ENCODE measurements around the gene VSTM4.

Gene VSTM4

DNA sequence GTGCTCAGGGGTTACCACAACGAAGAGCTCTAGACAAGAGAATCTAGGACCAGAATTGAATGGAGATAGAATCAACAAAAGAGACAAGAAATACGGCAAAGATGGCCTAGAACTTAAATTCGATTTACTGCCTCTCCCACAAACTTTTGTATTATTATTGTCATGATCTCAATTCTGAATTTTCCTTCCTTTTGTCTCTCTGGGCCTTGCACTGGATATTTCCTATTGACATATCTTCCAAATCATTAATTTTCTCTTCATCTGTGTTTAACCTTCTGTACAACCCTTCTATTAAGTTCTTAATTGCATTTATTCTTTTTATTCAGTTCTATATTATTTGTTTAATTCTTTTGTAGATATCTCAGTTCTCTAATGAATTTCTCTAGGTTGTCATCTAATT, 28.4 kb downstream of the VSTM4 start:
- Mint-ChIP-seq H3K27me3 (peaks cover 4 to 18% of the 10 kb centered on the region in 2 donors), H3K9me3 (peaks cover 13 to 14% of the 10 kb centered on the region in 2 donors), H3K4me3 (no peak overlapping the region), H3K4me1 (no peaks in the 10 kb centered on the region), H3K36me3 (peaks cover 0 to 9% of the 10 kb centered on the region in 2 donors), H3K27ac (no peak overlapping the region)
- no peak for DNase-seq
- ATAC-seq (replicated peaks) = no peak

GRCh38 chr10:49083261-49083660, 32.1 kb downstream of the VSTM4 start:
- Mint-ChIP-seq H3K27me3 (peaks cover 0 to 2% of the 10 kb centered on the region in 2 donors), H3K9me3 (peaks cover 12 to 13% of the 10 kb centered on the region in 2 donors), H3K27ac (no peak overlapping the region), H3K36me3 (peaks cover 0 to 9% of the 10 kb centered on the region in 2 donors), H3K4me1 (peaks cover 2 to 5% of the 10 kb centered on the region in 2 donors), H3K4me3 (no peak overlapping the region)
- no peak for DNase-seq
- ATAC-seq (replicated peaks) = no peak

- DNase-seq = no peak
- Mint-ChIP-seq H3K4me1 (peaks cover 2 to 5% of the 10 kb centered on the region in 2 donors), H3K27me3 (peaks cover 0 to 3% of the 10 kb centered on the region in 2 donors), H3K9me3 (peaks cover 11 to 13% of the 10 kb centered on the region in 2 donors), H3K27ac (no peak overlapping the region), H3K36me3 (peaks cover 0 to 9% of the 10 kb centered on the region in 2 donors), H3K4me3 (no peak overlapping the region)
- ATAC-seq (replicated peaks) = no peak
Measured at GRCh38 chr10:49082766-49083165, 32.6 kb downstream of the VSTM4 start.

DNA sequence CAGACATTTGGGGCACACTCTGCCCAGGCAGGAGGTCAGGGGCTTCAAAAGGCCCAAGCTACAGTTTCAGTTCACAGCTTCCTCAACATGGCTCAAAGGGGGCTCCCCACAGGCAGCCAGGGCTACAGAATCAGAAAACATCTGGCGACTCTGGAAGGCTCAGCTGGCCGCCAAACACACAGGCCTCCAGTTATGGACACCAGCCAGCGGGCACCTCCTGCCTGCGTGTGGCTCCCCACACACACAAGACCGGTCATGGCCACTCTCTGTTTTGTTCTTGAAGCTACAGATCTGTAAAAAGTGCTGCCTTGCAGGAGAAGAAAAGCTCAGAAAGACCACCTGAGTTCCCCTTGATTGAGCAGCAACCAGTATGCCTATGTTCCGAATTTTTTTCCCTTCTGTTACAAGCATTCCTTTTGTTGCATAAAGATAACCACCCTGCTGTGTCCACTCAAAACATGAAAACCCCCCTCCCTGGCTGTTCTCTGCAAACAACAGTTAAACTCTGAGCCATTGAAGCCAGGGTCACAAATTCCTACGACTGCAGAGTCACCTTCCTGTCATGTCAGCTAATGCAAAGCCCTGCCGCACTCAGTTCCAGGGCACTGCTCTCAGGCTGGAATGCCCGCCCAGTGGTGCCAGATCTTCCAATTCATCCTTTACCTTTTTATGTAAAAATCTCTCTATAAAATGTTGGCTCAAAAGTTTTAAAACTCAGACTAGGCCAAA, 33.6 kb downstream of the VSTM4 start:
- peaks cover 3 to 4% of the 10 kb centered on the region in 2 donors for H3K9me3 Mint-ChIP-seq
- peaks cover 7 to 13% of the 10 kb centered on the region in 2 donors for H3K4me1 Mint-ChIP-seq
- no peak overlapping the region for H3K4me3 Mint-ChIP-seq
- H3K27me3 Mint-ChIP-seq = peaks cover 8 to 10% of the 10 kb centered on the region in 2 donors
- no peak overlapping the region for H3K27ac Mint-ChIP-seq
- DNase-seq (no peak), ATAC-seq (replicated peaks) (no peak)
- H3K36me3 Mint-ChIP-seq = peaks cover 0 to 3% of the 10 kb centered on the region in 2 donors

GRCh38 chr10:49080965-49081364, 34.4 kb downstream of the VSTM4 start:
- Mint-ChIP-seq H3K9me3 (no peaks in the 10 kb centered on the region), H3K27ac (no peak overlapping the region), H3K27me3 (peaks cover 15 to 17% of the 10 kb centered on the region in 2 donors), H3K4me3 (no peak overlapping the region), H3K4me1 (peaks cover 12 to 20% of the 10 kb centered on the region in 2 donors), H3K36me3 (no peaks in the 10 kb centered on the region)
- no peak for DNase-seq
- no peak for ATAC-seq (replicated peaks)

- H3K4me1 Mint-ChIP-seq = peaks cover 12 to 21% of the 10 kb centered on the region in 2 donors
- H3K36me3 Mint-ChIP-seq = no peaks in the 10 kb centered on the region
- no peaks in the 10 kb centered on the region for H3K9me3 Mint-ChIP-seq
- DNase-seq = no peak
- no peak for ATAC-seq (replicated peaks)
- H3K4me3 Mint-ChIP-seq = no peak overlapping the region
- no peak overlapping the region for H3K27ac Mint-ChIP-seq
- peaks cover 23 to 25% of the 10 kb centered on the region in 2 donors for H3K27me3 Mint-ChIP-seq
Measured at GRCh38 chr10:49080071-49080470, 35.3 kb downstream of the VSTM4 start.

DNA sequence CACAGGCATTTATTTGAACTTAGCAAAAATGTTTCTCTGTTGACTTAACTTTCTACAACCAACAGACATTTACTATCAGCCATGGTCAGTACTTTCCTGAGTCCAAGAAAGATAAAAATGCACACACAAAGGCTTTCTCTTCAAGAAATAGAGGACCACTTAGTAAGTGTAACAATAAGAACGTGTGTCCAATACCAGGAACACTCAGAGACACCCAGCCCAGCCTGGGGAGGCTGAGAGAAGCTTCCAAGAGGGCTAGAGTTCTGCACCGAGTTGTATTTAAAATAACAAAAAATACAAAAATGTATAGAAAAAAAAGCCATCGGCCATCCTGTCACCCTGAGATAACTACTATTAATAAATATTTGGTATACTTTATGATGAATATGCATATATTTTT, 35.8 kb downstream of the VSTM4 start:
- no peak for ATAC-seq (replicated peaks)
- Mint-ChIP-seq H3K27ac (no peak overlapping the region), H3K36me3 (no peaks in the 10 kb centered on the region), H3K9me3 (no peaks in the 10 kb centered on the region), H3K4me3 (no peak overlapping the region), H3K27me3 (peaks cover 23 to 25% of the 10 kb centered on the region in 2 donors), H3K4me1 (peaks cover 12 to 21% of the 10 kb centered on the region in 2 donors)
- no peak for DNase-seq

DNA sequence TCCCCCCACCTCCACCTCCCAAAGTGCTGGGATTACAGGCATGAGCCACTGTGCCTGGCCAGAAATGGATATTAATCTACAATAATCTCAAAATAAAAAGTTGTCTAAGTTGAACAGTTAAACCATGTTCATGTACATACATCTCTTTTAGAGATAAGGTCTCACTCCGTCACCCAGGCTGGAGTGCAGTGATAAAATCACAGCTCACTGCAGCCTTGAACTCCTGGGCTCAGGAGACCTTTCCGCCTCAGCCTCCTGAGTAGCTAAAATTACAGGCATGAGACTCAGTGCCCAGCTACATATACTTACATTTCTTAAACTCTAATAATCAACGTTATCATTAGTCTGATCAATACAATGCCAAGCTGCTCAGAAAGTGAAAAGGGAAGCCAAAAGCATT, 36.2 kb downstream of the VSTM4 start:
- ATAC-seq (replicated peaks) (no peak), DNase-seq (no peak)
- Mint-ChIP-seq H3K4me3 (no peak overlapping the region), H3K9me3 (no peaks in the 10 kb centered on the region), H3K27me3 (peaks cover 23 to 25% of the 10 kb centered on the region in 2 donors), H3K36me3 (no peaks in the 10 kb centered on the region), H3K27ac (no peak overlapping the region), H3K4me1 (peaks cover 12 to 21% of the 10 kb centered on the region in 2 donors)

DNA sequence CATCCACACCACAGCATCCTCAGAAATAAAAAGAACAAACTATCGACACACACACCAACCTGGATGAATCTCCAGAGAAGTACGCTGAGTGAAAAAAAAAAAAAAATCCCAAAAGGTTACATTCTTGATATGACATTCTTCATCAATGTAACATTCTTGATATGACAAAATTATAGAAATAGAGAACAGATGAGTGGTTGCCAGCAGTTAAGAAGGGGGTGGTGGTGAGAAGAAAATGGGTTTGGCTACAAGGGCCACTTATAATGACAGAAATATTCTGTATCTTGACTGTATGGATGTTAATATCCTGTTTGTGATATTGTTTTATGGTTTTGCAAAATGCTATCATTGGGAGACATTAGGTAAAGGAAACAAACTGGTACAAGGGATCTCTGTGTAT, 36.9 kb downstream of the VSTM4 start:
- H3K36me3 Mint-ChIP-seq = no peaks in the 10 kb centered on the region
- no peak overlapping the region for H3K4me3 Mint-ChIP-seq
- H3K9me3 Mint-ChIP-seq = no peaks in the 10 kb centered on the region
- no peak for DNase-seq
- H3K27ac Mint-ChIP-seq = no peak overlapping the region
- peaks cover 12 to 21% of the 10 kb centered on the region in 2 donors for H3K4me1 Mint-ChIP-seq
- ATAC-seq (replicated peaks) = no peak
- H3K27me3 Mint-ChIP-seq = peaks cover 23 to 25% of the 10 kb centered on the region in 2 donors

- peaks cover 2 to 4% of the 10 kb centered on the region in 2 donors for H3K9me3 Mint-ChIP-seq
- H3K4me1 Mint-ChIP-seq = peaks cover 12 to 21% of the 10 kb centered on the region in 2 donors
- no peak overlapping the region for H3K27ac Mint-ChIP-seq
- H3K36me3 Mint-ChIP-seq = peaks cover 0 to 4% of the 10 kb centered on the region in 2 donors
- ATAC-seq (replicated peaks) (peak; percentile 82 to 95), DNase-seq (peak; percentile 11)
- peaks cover 23 to 25% of the 10 kb centered on the region in 2 donors for H3K27me3 Mint-ChIP-seq
- peak overlapping the region in 1 of 2 donors; percentile 16 for H3K4me3 Mint-ChIP-seq
Measured at GRCh38 chr10:49076741-49077521, 38.4 kb downstream of the VSTM4 start.

DNA sequence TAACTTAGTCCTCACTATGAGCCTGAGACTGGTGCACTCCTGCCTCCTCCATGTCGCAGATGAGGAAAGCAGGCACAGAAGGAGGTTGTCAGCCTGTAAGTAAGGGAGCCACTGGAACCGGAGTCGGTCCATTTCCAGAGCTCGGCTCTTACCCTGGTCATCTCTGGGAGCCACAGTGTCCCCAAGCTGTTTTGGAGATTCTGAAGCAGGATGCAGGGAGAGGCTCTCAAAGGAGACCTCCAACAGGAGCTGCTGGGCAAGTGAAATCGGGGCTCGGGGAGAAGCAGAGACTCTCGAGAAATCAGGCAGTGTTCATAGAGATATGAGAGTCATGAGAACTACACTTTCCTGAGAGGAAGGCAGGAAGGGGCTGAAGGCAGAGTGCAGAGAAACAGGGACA, 39.0 kb downstream of the VSTM4 start:
- no peak for DNase-seq
- Mint-ChIP-seq H3K27ac (no peak overlapping the region), H3K36me3 (peaks cover 0 to 4% of the 10 kb centered on the region in 2 donors), H3K27me3 (peaks cover 24 to 25% of the 10 kb centered on the region in 2 donors), H3K4me3 (peak overlapping the region in 1 of 2 donors; percentile 16), H3K4me1 (peaks cover 12 to 21% of the 10 kb centered on the region in 2 donors), H3K9me3 (peaks cover 2 to 4% of the 10 kb centered on the region in 2 donors)
- ATAC-seq (replicated peaks) = peak; percentile 5 to 13

DNA sequence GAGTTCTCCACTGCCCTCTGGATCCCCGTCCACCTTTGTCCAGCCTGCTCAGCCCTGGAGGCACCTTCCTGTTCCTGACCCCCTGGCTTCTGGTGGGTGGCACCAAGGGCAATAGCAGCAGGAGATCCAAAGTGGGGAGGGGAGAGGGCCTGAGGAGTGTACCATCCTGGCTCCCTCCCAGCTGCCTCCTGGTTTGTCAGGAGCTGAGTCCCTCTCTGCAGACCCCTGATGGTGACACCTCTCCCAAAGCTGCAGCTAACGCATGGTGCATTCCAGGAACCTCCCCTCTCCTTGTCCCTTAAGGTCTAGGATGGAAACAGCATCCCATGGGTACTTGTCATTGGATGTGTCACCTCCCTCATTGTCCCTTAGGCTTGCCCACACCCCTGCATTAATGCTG, 39.6 kb downstream of the VSTM4 start:
- Mint-ChIP-seq H3K9me3 (peaks cover 2 to 4% of the 10 kb centered on the region in 2 donors), H3K27me3 (peaks cover 25 to 30% of the 10 kb centered on the region in 2 donors), H3K36me3 (peaks cover 0 to 4% of the 10 kb centered on the region in 2 donors), H3K4me1 (peaks cover 12 to 21% of the 10 kb centered on the region in 2 donors), H3K4me3 (no peak overlapping the region), H3K27ac (no peak overlapping the region)
- DNase-seq (no peak), ATAC-seq (replicated peaks) (no peak)

- peaks cover 0 to 4% of the 10 kb centered on the region in 2 donors for H3K36me3 Mint-ChIP-seq
- DNase-seq (no peak), ATAC-seq (replicated peaks) (no peak)
- H3K4me3 Mint-ChIP-seq = no peak overlapping the region
- H3K9me3 Mint-ChIP-seq = peaks cover 2 to 4% of the 10 kb centered on the region in 2 donors
- peaks cover 25 to 31% of the 10 kb centered on the region in 2 donors for H3K27me3 Mint-ChIP-seq
- H3K4me1 Mint-ChIP-seq = peaks cover 12 to 19% of the 10 kb centered on the region in 2 donors
- H3K27ac Mint-ChIP-seq = no peak overlapping the region
Measured at GRCh38 chr10:49074836-49075682, 40.3 kb downstream of the VSTM4 start.
